Common myeloid progenitor, CD34-positive (primary cell): Measurements from ENCODE around the gene ADGRL1.

ENCODE experiments used
- CTCF ChIA-PET: fragments of 350-600 bp; sonication (Branson Sonifier 250); formaldehyde crosslinking; loops from one replicate; lab custom pipeline; 2021; ENCODE audit warnings: antibody characterized with exemption; lab: Charles Lee
- POLR2A ChIA-PET: fragments of 350-600 bp; sonication (Branson Sonifier 250); formaldehyde crosslinking; loops from one replicate; lab custom pipeline; 2021; ENCODE audit warnings: antibody characterized with exemption; lab: Charles Lee
- DNase-seq, 3 donors: peaks; one replicate each; pipeline versions ENCODE4 v3.0.0 to v3.0.0-alpha.2; 2013
- H3K27ac ChIP-seq, 2 experiments: 1 replicate in 1 of 2; 2 replicates in 1 of 2; pipeline ENCODE4 v1.7.0; 2013; ENCODE audit warnings: inconsistent platforms in 2 of 2, low read length in 2 of 2, mild to moderate bottlenecking in 2 of 2, low read depth in 1 of 2, moderate library complexity in 1 of 2; ENCODE audit not compliant: severe bottlenecking in 2 of 2, insufficient read depth in 1 of 2, poor library complexity in 1 of 2
- H3K27me3 ChIP-seq, 5 experiments: replicated peaks in 2 of 5; 1 replicate in 3 of 5; 2 replicates in 2 of 5; pipeline versions ENCODE4 v1.6.1 to v1.7.0; 2013; ENCODE audit warnings: low read length in 4 of 5, mild to moderate bottlenecking in 2 of 5, moderate library complexity in 2 of 5, inconsistent platforms in 1 of 5; ENCODE audit not compliant: insufficient read depth in 5 of 5, control insufficient read depth in 4 of 5
- H3K36me3 ChIP-seq, 4 experiments: 1 replicate in 2 of 4; 2 replicates in 2 of 4; pipeline versions ENCODE4 v1.6.1 to v1.7.0; 2013; ENCODE audit warnings: low read length in 3 of 4, control low read depth in 1 of 4, mild to moderate bottlenecking in 1 of 4; ENCODE audit not compliant: control insufficient read depth in 4 of 4, insufficient read depth in 4 of 4
- H3K4me1 ChIP-seq, 4 experiments: 1 replicate in 3 of 4; 2 replicates in 1 of 4; pipeline versions ENCODE4 v1.6.1 to v1.7.1; 2013; ENCODE audit warnings: low read length in 3 of 4, mild to moderate bottlenecking in 3 of 4, control low read depth in 1 of 4, inconsistent platforms in 1 of 4, moderate library complexity in 1 of 4; ENCODE audit not compliant: control insufficient read depth in 4 of 4, insufficient read depth in 4 of 4; ENCODE audit errors: control extremely low read depth in 1 of 4
- H3K4me3 ChIP-seq, 7 experiments: 1 replicate in 4 of 7; 2 replicates in 3 of 7; pipeline versions ENCODE4 v1.5.1 to v1.7.0; 2013; ENCODE audit warnings: mild to moderate bottlenecking in 7 of 7, low read length in 6 of 7, moderate library complexity in 6 of 7, inconsistent platforms in 2 of 7, low read depth in 2 of 7, control low read depth in 1 of 7; ENCODE audit not compliant: insufficient read depth in 4 of 7, control insufficient read depth in 1 of 7; ENCODE audit errors: extremely low read depth in 1 of 7
- H3K9me3 ChIP-seq, 5 experiments: 1 replicate in 4 of 5; 2 replicates in 1 of 5; pipeline versions ENCODE4 v1.6.1 to v1.7.1; 2013; ENCODE audit warnings: low read length in 4 of 5, mild to moderate bottlenecking in 2 of 5, inconsistent platforms in 1 of 5, low read depth in 1 of 5, moderate library complexity in 1 of 5; ENCODE audit not compliant: control insufficient read depth in 4 of 5, insufficient read depth in 2 of 5; ENCODE audit errors: control extremely low read depth in 1 of 5
- WGBS: methylation state at CpG from one replicate; pipeline ENCODE4 v1.1.5; 2013; ENCODE audit not compliant: insufficient coverage; 5-methylcytosine and 5-hydroxymethylcytosine counted together

The ADGRL1 gene

GRCh38 chr19:14136509-14137281, 69.3 kb downstream of the ADGRL1 start, which contains the start of gene ASF1B:
ASF1B (minus strand) TSS chr19:14136589; CDS start chr19:14136456, 133 bp downstream.
- Histone ChIP-seq H3K36me3 (peaks cover 0 to 4% (median 0%) of the 10 kb centered on the region in 4 experiments), H3K27me3 (no peaks in the 10 kb centered on the region), H3K9me3 (no peaks in the 10 kb centered on the region), H3K27ac (peak within 1 kb of the TSS; percentile 84 to 86), H3K4me1 (peaks cover 2 to 38% (median 24%) of the 10 kb centered on the region in 4 experiments), H3K4me3 (peak within 1 kb of the TSS; percentile 62 to 90 (median 82))
- peak; percentile 100 for DNase-seq
- WGBS = 0% methylated on average over 74 of the region's 78 CpGs
- ChIA-PET CTCF (interaction anchor here (0.5 to 3.2 kb wide), 30 partner anchors 9 to 343 kb away, joined by 3 to 30 read pairs (median 3); partner anchors contain the start of genes ADGRE5 and PRKACA), POLR2A (interaction anchor here (0.6 to 1.5 kb wide), 7 partner anchors 11 to 345 kb away, joined by 3 to 6 read pairs (median 4); partner anchors contain the start of gene MISP3)

GRCh38 chr19:14135985-14136508, 69.9 kb downstream of the ADGRL1 start:
- Histone ChIP-seq H3K9me3 (no peaks in the 10 kb centered on the region), H3K4me1 (peaks cover 2 to 36% (median 24%) of the 10 kb centered on the region in 4 experiments), H3K27ac (peak overlapping the region in 1 of 2 experiments; percentile 70), H3K36me3 (peaks cover 0 to 4% (median 0%) of the 10 kb centered on the region in 4 experiments), H3K27me3 (no peaks in the 10 kb centered on the region), H3K4me3 (peak overlapping the region; percentile 41 to 90 (median 81))
- CTCF ChIA-PET = interaction anchor here (0.5 to 3.2 kb wide), 21 partner anchors 10 to 279 kb away, joined by 3 to 30 read pairs (median 4); partner anchors contain the start of gene PRKACA
- POLR2A ChIA-PET = interaction anchor here (0.6 to 1.5 kb wide), 5 partner anchors 12 to 279 kb away, joined by 3 to 4 read pairs (median 3); partner anchors contain the start of gene MISP3
- 0% methylated on average over 32 of the region's 38 CpGs for WGBS
- no peak for DNase-seq

GRCh38 chr19:14135355-14135754, 70.6 kb downstream of the ADGRL1 start:
- Histone ChIP-seq H3K4me3 (peak overlapping the region in 5 of 7 experiments; percentile 70 to 90 (median 82)), H3K27ac (peak overlapping the region in 1 of 2 experiments; percentile 70), H3K9me3 (no peaks in the 10 kb centered on the region), H3K4me1 (peaks cover 2 to 35% (median 24%) of the 10 kb centered on the region in 4 experiments), H3K27me3 (no peaks in the 10 kb centered on the region), H3K36me3 (peaks cover 0 to 4% (median 0%) of the 10 kb centered on the region in 4 experiments)
- 61% methylated on average over 6 of the region's 6 CpGs for WGBS
- DNase-seq = no peak
- POLR2A ChIA-PET = interaction anchor here (0.6 kb wide), 1 partner anchor 161 kb away, joined by 5 read pairs; no protein-coding TSS in a partner anchor
- CTCF ChIA-PET = interaction anchor here (0.6 to 3.2 kb wide), 6 partner anchors 16 to 294 kb away, joined by 3 to 30 read pairs (median 4); partner anchors contain the start of gene PRKACA

DNA sequence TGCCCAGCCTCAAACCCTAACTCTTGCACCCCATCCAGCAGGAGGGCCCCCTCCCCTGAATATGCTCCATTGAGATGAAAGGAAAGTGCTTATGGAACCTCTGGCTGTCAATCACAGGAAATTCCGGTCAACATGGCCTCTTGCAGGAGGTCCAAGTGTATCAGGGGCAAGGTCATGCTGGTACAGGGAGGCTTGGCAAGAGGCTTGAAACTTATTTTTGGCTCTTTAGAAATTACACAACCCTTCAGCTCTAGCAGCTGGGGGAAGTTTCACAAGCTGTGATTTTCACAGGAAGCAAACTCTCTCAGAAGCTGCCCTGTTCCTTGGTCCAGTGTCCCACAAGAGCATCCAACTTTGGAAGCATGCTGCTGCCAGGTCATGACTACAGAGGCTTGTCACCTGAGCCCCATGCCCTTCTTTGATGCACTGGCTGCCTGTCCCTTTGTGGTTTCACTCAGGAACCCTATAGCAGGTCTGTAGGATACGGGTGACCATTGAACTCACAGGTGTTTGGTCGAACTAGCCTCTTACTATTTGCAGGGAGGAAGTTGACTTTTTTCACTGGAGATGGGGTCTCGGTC, 78.0 kb downstream of the ADGRL1 start:
- ChIA-PET CTCF (no interaction called here), POLR2A (no interaction called here)
- DNase-seq = no peak
- peaks cover 0 to 41% (median 4%) of the 10 kb centered on the region in 4 experiments for H3K36me3 ChIP-seq
- no peaks in the 10 kb centered on the region for H3K27me3 ChIP-seq
- no peaks in the 10 kb centered on the region for H3K4me1 ChIP-seq
- 83% methylated on average over 4 of the region's 4 CpGs for WGBS
- H3K27ac ChIP-seq = no peak overlapping the region
- no peak overlapping the region for H3K4me3 ChIP-seq
- no peaks in the 10 kb centered on the region for H3K9me3 ChIP-seq

DNA sequence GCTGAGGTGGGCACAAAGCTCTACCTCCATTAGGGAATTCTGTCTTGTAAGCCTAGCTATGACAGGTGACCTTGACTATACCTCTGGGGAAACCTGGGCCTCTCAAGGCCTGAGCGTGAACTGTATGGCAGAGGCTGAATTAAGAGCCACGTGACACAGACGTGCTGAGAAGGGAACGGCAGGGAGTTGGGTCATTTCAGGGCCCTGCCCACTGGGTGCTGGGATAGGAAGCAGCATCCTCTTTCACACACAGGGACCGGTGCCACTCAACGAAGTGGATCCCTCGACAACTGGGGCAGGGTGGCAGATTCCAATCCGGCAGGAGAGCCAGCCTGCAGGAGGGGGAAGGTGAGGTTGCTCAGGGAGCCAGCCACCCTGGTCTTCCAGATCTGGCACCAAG, 78.8 kb downstream of the ADGRL1 start:
- Histone ChIP-seq H3K27ac (no peak overlapping the region), H3K4me1 (no peaks in the 10 kb centered on the region), H3K36me3 (peaks cover 0 to 47% (median 5%) of the 10 kb centered on the region in 4 experiments), H3K9me3 (no peaks in the 10 kb centered on the region), H3K4me3 (no peak overlapping the region), H3K27me3 (no peaks in the 10 kb centered on the region)
- DNase-seq = no peak
- 100% methylated on average over 4 of the region's 8 CpGs for WGBS
- CTCF ChIA-PET = interaction anchor here (1.1 kb wide), 1 partner anchor 45 kb away, joined by 3 read pairs; no protein-coding TSS in a partner anchor
- POLR2A ChIA-PET = no interaction called here

- Histone ChIP-seq H3K27me3 (no peaks in the 10 kb centered on the region), H3K4me3 (no peak overlapping the region), H3K4me1 (peaks cover 4 to 19% (median 15%) of the 10 kb centered on the region in 4 experiments), H3K27ac (no peak overlapping the region), H3K9me3 (no peaks in the 10 kb centered on the region), H3K36me3 (peaks cover 0 to 54% (median 6%) of the 10 kb centered on the region in 4 experiments)
- POLR2A ChIA-PET = no interaction called here
- no peak for DNase-seq
- CTCF ChIA-PET = interaction anchor here (1.7 kb wide), 1 partner anchor 14 kb away, joined by 5 read pairs; the partner anchor contains the start of gene ASF1B
- 96% methylated on average over 4 of the region's 6 CpGs for WGBS
Measured at GRCh38 chr19:14122924-14123323, 83.0 kb downstream of the ADGRL1 start.
